Prostate gland (tissue), 2 donors: ENCODE data around the gene CST3. TPM values are rescaled to one million over a fixed set of nuclear protein-coding genes. Genes with fewer than 3 reads are reported as not detected.

Experiments used
- DNase-seq: peaks from one replicate; pipeline ENCODE4 v3.0.0-alpha.2; 2019; ENCODE audit warnings: low spot score
- H3K27ac ChIP-seq, 2 donors: fragments of 200-600 bp; sonication (generic); 2 replicates each; pipeline ENCODE4 v1.5.1; 2017 to 2019
- H3K27me3 ChIP-seq: fragments of 200-600 bp; sonication (generic); replicated peaks from 2 replicates; pipeline ENCODE4 v1.5.1; 2019; ENCODE audit not compliant: insufficient read depth
- H3K36me3 ChIP-seq, 2 donors: fragments of 200-600 bp; sonication (generic); 1 replicate in 1 of 2; 2 replicates in 1 of 2; pipeline versions ENCODE4 v1.5.1 to v1.8.1; 2017 to 2019
- H3K4me1 ChIP-seq: fragments of 200-600 bp; sonication (generic); replicated peaks from 2 replicates; pipeline ENCODE4 v1.5.1; 2019
- H3K4me3 ChIP-seq, 2 donors: fragments of 200-600 bp; sonication (generic); 2 replicates each; pipeline ENCODE4 v1.5.1; 2017 to 2019
- H3K9me3 ChIP-seq: fragments of 200-600 bp; sonication (generic); 2 replicates; pipeline ENCODE4 v1.5.1; 2017
- CTCF ChIP-seq, 4 experiments: fragments of 200-600 bp in 2 of 4; fragments of 450-650 bp in 2 of 4; sonication (generic) in 2 of 4; IDR thresholded peaks; 1 replicate in 3 of 4; 2 replicates in 1 of 4; pipeline ENCODE4 v1.5.1; 2016 to 2019; ENCODE audit warnings: antibody characterized with exemption in 4 of 4, mild to moderate bottlenecking in 2 of 4, moderate library complexity in 2 of 4
- POLR2A ChIP-seq: fragments of 450-650 bp; IDR thresholded peaks from one replicate; pipeline ENCODE4 v1.6.1; 2016; ENCODE audit warnings: antibody characterized with exemption, mild to moderate bottlenecking
- POLR2AphosphoS5 ChIP-seq: sonication (generic); formaldehyde crosslinking; IDR thresholded peaks from one replicate; pipeline ENCODE4 v1.6.1; 2017; ENCODE audit warnings: antibody characterized with exemption
- WGBS: methylation state at CpG from one replicate; pipeline ENCODE4 v1.1.5; 2018; 5-methylcytosine and 5-hydroxymethylcytosine counted together
- intact Hi-C: fragments of 100-400 bp; cut with DNase I; formaldehyde crosslinking; loops from one replicate; pipeline ENCODE4 v1.14.2; 2022
- total RNA-seq, 2 donors: library from RNA; depleted of rRNA; stranded (reverse); fragments of >200 nt; gene quantifications; one replicate each; pipeline ENCODE4 v1.1.0, GENCODE V29; 2016

Gene CST3
- total RNA-seq, 2 donors from 2014 or later, result 1,170 to 3,384 TPM

DNA sequence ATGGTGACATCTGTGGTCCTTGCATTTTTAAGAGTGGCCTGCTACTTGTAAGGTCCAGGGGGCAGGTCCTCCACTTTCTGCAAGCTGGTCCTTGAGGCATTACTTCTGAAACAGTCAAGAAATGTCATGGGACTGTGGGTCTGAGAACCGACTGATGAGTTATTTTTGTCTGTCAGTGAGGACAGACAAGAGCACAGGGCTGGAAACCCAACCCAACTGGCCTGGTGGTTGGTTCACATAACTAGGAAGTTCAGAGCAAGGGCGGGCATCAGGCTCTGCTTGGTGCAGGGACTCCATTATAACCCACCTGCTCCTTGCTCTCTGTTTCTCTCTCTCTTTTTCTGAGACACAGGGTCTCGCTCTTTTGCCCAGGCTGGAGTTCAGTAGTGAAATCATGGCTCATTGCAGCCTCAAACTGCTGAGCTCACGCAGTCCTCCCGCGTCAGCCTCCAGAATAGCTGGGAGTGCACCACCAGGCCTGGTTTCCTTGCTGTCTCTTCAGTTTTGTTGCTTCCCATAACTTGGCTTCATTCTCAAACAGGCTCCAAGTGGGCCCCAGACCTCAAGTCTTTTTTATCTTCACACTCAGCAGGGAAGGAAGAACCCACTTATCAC is 9.2 kb downstream of the CST3 start:
- no peak for DNase-seq
- Histone ChIP-seq H3K27me3 (no peaks in the 10 kb centered on the region), H3K4me3 (no peak overlapping the region), H3K4me1 (no peaks in the 10 kb centered on the region), H3K27ac (no peak overlapping the region), H3K9me3 (no peaks in the 10 kb centered on the region), H3K36me3 (no peaks in the 10 kb centered on the region)
- intact Hi-C loops, result no loop called here
- TF ChIP-seq CTCF (IDR thresholded peaks at IDR 0.05) (no peak), POLR2A (no peak), POLR2AphosphoS5 (no peak)
- 94% methylated on average over 6 of the region's 6 CpGs for WGBS

DNA sequence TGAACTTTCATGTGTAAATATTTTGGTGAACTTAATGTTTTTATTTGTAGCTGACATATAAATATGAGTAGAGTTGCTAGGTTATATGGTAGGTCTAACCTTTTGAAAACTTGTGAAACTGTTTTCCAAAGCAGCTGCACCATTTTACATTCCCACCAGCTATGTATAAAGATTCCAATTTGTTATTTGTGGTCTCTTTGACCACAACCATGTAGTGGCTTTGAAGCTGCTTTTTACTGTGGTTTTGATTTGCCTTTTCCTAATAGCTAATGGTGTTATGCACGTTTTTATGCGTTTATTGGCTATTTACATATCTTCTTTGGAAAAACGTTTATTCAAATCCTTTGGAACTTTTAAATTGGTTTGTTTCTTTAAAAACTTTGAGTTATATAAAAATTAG is 10.3 kb downstream of the CST3 start:
- no peak for TF ChIP-seq POLR2A
- TF ChIP-seq POLR2AphosphoS5, result no peak
- TF ChIP-seq CTCF (IDR thresholded peaks at IDR 0.05), result no peak
- no peak overlapping the region for H3K27ac ChIP-seq
- no peaks in the 10 kb centered on the region for H3K36me3 ChIP-seq
- intact Hi-C loops, result no loop called here
- 66% methylated on average over 3 of the region's 3 CpGs for WGBS
- H3K4me3 ChIP-seq, result no peak overlapping the region
- no peaks in the 10 kb centered on the region for H3K9me3 ChIP-seq
- no peak for DNase-seq
- H3K4me1 ChIP-seq, result no peaks in the 10 kb centered on the region
- H3K27me3 ChIP-seq, result no peaks in the 10 kb centered on the region

DNA sequence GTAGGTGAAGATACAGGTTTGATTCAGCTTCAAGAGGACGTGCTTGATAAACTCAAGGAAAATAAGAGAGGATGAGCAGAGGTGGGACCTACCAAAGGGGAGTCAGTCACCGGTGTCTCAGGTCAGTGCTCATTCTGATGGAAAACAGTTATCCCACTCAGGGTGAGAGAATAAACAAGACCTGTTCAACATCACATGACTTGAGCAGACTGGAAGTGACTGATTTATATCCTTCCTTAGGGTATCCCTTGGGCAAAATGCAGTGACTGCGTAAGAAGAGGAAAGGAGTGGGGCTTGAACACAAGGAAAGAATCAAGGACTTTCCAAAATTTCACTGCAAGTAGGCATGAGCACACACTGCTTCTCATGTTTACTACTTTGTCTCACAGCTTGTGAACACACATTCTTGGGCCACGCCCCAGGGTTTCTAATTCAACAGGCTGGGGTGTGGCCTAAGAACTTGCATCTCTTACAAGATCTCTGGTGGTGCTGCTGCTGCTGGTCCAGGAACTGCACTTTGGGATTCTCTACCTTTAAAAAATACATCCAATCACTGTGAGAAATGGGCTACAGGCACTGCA is 11.6 kb downstream of the CST3 start:
- TF ChIP-seq POLR2AphosphoS5 (peak; percentile 4), POLR2A (no peak), CTCF (IDR thresholded peaks at IDR 0.05) (no peak)
- Histone ChIP-seq H3K36me3 (no peaks in the 10 kb centered on the region), H3K27ac (no peak overlapping the region), H3K9me3 (no peaks in the 10 kb centered on the region), H3K4me1 (no peaks in the 10 kb centered on the region), H3K4me3 (no peak overlapping the region), H3K27me3 (no peaks in the 10 kb centered on the region)
- DNase-seq, result no peak
- intact Hi-C loops, result no loop called here
- 69% methylated on average over 4 of the region's 4 CpGs for WGBS

DNA sequence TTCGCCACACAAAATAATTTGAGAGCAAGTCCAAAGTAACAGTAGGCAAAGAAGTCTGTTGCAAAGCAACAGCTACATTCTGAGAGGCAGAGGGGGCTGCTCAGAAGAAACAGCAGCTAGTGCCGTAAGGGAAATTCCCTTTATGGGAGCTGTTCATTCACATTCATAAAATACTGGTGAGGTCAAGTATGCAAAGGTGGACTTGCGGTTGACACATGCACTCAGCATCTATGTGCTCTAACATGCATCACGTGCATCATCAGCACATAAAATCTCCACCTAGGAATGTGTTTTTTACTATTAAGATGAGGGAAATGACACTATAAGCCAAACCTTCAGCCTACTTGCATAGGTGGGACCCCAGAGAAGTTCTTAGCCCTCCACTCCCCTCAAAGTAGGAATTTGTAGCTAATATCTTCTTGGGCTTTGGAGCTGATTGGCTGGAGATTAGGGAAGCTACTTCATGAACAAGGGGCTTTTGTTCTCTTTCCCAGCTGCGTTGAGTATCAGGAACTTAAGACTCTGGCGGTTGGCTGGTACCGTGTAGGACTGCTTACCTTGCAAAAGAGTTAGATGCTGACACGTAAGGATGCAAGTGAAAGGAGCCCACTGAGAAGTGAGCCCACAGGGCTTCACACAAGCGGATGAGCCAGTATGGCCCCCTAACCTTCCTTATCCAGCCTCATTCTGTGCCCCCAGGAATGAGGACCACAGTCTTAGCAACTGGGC is 12.4 kb downstream of the CST3 start:
- WGBS, result 53% methylated on average over 9 of the region's 9 CpGs
- H3K36me3 ChIP-seq, result no peaks in the 10 kb centered on the region
- H3K27me3 ChIP-seq, result no peaks in the 10 kb centered on the region
- intact Hi-C loops, result no loop called here
- H3K4me3 ChIP-seq, result no peak overlapping the region
- H3K27ac ChIP-seq, result no peak overlapping the region
- no peak for DNase-seq
- H3K4me1 ChIP-seq, result no peaks in the 10 kb centered on the region
- H3K9me3 ChIP-seq, result no peaks in the 10 kb centered on the region
- no peak for TF ChIP-seq POLR2AphosphoS5

- Histone ChIP-seq H3K27ac (no peak overlapping the region), H3K4me3 (no peak overlapping the region), H3K36me3 (no peaks in the 10 kb centered on the region), H3K9me3 (no peaks in the 10 kb centered on the region), H3K27me3 (no peaks in the 10 kb centered on the region), H3K4me1 (no peaks in the 10 kb centered on the region)
- intact Hi-C loops, result loop anchor here (5.0 kb wide), 1 partner anchor 262 kb away; the partner anchor contains the start of gene GZF1
- TF ChIP-seq POLR2AphosphoS5 (no peak), CTCF (IDR thresholded peaks at IDR 0.05) (no peak), POLR2A (no peak)
- no peak for DNase-seq
- 93% methylated on average over 2 of the region's 2 CpGs for WGBS
Measured at GRCh38 chr20:23624324-23624691, 13.4 kb downstream of the CST3 start.
